ENCODE measurements around the gene RSL24D1.
A peak's percentile ranks its signal among the peaks of the same experiment; 100 is the strongest.
"Not testable (repeated sequence)": the region's sequence is repeated elsewhere in the genome, so short reads cannot be mapped to it uniquely, and the experiment has no call there.

Gene RSL24D1

GRCh38 chr15:55186331-55186730 lies 10.4 kb downstream of the RSL24D1 start:
- H3K27ac ChIP-seq, result no peak overlapping the region
- TF ChIP-seq CTCF (IDR thresholded peaks at IDR 0.05) (no peak), ZFX (IDR thresholded peaks at IDR 0.05; ENCODE audit: borderline replicate concordance) (no peak)

- no peak overlapping the region for H3K27ac ChIP-seq
- TF ChIP-seq CTCF (IDR thresholded peaks at IDR 0.05), result no peak
- no peak for TF ChIP-seq ZFX (IDR thresholded peaks at IDR 0.05; ENCODE audit: borderline replicate concordance)
Measured at GRCh38 chr15:55183679-55184078, 13.1 kb downstream of the RSL24D1 start.

GRCh38 chr15:55179141-55179540 lies 17.6 kb downstream of the RSL24D1 start:
- no peak for TF ChIP-seq CTCF (IDR thresholded peaks at IDR 0.05)
- TF ChIP-seq ZFX (IDR thresholded peaks at IDR 0.05; ENCODE audit: borderline replicate concordance), result no peak
- no peak overlapping the region for H3K27ac ChIP-seq

- no peak overlapping the region for H3K27ac ChIP-seq
- TF ChIP-seq CTCF (IDR thresholded peaks at IDR 0.05) (no peak), ZFX (IDR thresholded peaks at IDR 0.05; ENCODE audit: borderline replicate concordance) (no peak)
Measured at GRCh38 chr15:55170361-55170760, 26.4 kb downstream of the RSL24D1 start.

GRCh38 chr15:55168350-55168974 lies 28.3 kb downstream of the RSL24D1 start:
- peak; percentile 93 for TF ChIP-seq CTCF (IDR thresholded peaks at IDR 0.05)
- TF ChIP-seq ZFX (IDR thresholded peaks at IDR 0.05; ENCODE audit: borderline replicate concordance), result no peak
- H3K27ac ChIP-seq, result no peak overlapping the region

GRCh38 chr15:55164284-55164683 lies 32.5 kb downstream of the RSL24D1 start:
- H3K27ac ChIP-seq, result no peak overlapping the region
- TF ChIP-seq ZFX (IDR thresholded peaks at IDR 0.05; ENCODE audit: borderline replicate concordance), result no peak
- no peak for TF ChIP-seq CTCF (IDR thresholded peaks at IDR 0.05)

- H3K27ac ChIP-seq, result no peak overlapping the region
- TF ChIP-seq CTCF (IDR thresholded peaks at IDR 0.05) (no peak), ZFX (IDR thresholded peaks at IDR 0.05; ENCODE audit: borderline replicate concordance) (no peak)
Measured at GRCh38 chr15:55151631-55152030, 45.1 kb downstream of the RSL24D1 start.

GRCh38 chr15:55143132-55143531 lies 53.6 kb downstream of the RSL24D1 start:
- H3K27ac ChIP-seq, result not testable (repeated sequence)
